A673 (cell line): ENCODE data around the gene IGLL5.

Source experiments
- EZH2 ChIP-seq: fragments of 200-600 bp; sonication (generic); IDR thresholded peaks from 2 replicates; pipeline ENCODE4 v1.6.1; 2017; ENCODE audit warnings: borderline replicate concordance, low read depth, mild to moderate bottlenecking, mixed read lengths, antibody characterized with exemption, low read length; ENCODE audit not compliant: poor library complexity, severe bottlenecking
- TF ChIP-seq, protein P1 (sequence below): fragments of 300-800, 200-600 bp; sonication (generic); conservative IDR thresholded peaks from 2 replicates; pipeline ENCODE4 v1.5.1; 2017; ENCODE audit warnings: low read depth, mild to moderate bottlenecking, antibody characterized with exemption, low read length, moderate library complexity, mixed read lengths

DNA sequence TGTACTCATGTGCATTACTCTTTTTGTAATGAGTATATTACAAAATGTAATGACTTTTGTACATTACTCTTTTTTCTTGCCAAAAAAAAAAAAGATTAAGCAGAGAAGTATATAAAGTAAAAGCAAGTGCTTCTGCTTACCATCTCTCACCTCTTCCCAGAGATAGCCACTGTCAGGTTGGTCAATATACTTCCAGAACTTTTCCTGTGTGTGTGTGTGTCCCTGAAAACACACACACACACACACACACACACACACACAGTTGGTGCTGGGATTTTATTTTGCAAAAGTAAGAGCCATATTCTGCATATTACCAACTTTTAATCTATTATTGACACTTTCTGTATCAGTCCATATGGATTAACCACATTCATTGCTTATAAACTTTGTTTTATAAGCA is 2.5 kb downstream of the IGLL5 start:
- TF ChIP-seq, protein P1, sequence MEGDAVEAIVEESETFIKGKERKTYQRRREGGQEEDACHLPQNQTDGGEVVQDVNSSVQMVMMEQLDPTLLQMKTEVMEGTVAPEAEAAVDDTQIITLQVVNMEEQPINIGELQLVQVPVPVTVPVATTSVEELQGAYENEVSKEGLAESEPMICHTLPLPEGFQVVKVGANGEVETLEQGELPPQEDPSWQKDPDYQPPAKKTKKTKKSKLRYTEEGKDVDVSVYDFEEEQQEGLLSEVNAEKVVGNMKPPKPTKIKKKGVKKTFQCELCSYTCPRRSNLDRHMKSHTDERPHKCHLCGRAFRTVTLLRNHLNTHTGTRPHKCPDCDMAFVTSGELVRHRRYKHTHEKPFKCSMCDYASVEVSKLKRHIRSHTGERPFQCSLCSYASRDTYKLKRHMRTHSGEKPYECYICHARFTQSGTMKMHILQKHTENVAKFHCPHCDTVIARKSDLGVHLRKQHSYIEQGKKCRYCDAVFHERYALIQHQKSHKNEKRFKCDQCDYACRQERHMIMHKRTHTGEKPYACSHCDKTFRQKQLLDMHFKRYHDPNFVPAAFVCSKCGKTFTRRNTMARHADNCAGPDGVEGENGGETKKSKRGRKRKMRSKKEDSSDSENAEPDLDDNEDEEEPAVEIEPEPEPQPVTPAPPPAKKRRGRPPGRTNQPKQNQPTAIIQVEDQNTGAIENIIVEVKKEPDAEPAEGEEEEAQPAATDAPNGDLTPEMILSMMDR = no peak
- no peak for TF ChIP-seq EZH2
